ENCODE measurements around the gene LRRC4B.
A peak's percentile ranks its signal among the peaks of the same experiment; 100 is the strongest.
"Not testable (repeated sequence)": the region's sequence is repeated elsewhere in the genome, so short reads cannot be mapped to it uniquely, and the experiment has no call there.

LRRC4B gene

DNA sequence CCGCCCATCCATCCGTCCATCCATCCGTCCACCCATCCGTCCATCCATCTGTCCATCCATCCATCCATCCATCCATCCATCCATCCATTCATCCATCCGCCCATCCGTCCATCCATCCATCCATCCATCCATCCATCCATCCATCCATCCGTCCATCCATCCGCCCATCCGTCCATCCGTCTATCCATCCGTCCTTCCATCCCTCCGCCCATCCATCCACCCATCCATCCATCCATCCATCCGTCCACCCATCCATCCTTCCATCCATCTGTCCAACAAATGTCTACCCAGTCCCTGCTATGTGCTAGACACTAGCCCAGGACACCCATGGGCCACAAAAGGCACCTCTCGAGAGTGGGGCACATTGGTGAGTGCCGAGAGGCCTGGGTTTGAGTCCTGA is 15.7 kb downstream of the LRRC4B start:
- no peak for DNase-seq (ENCODE audit: low read depth)

DNA sequence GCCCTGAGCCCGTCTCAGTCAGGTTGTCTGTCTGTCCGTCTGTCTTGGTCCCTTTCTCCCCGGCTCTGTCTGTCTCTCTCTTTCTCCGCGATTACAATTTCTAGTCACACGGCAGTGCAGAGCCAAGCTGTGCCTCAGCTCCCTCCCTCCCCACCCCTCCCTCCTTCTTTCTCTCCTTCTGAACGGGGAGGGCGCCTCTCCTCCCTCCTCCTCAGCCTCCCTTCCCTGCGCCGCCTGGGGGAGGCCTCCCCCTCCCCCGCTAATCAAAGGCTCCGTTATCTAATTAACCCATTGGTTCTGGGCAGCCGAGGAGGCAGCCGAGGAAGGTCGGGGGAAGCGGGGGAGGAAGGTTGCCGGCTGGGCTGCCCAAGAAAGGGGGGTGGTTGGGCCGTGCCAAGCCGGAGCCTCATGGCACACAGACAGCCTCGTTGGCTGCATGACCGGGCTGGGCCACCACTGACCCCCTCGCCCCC is 16.5 kb downstream of the LRRC4B start:
- DNase-seq (ENCODE audit: low read depth), result no peak

DNA sequence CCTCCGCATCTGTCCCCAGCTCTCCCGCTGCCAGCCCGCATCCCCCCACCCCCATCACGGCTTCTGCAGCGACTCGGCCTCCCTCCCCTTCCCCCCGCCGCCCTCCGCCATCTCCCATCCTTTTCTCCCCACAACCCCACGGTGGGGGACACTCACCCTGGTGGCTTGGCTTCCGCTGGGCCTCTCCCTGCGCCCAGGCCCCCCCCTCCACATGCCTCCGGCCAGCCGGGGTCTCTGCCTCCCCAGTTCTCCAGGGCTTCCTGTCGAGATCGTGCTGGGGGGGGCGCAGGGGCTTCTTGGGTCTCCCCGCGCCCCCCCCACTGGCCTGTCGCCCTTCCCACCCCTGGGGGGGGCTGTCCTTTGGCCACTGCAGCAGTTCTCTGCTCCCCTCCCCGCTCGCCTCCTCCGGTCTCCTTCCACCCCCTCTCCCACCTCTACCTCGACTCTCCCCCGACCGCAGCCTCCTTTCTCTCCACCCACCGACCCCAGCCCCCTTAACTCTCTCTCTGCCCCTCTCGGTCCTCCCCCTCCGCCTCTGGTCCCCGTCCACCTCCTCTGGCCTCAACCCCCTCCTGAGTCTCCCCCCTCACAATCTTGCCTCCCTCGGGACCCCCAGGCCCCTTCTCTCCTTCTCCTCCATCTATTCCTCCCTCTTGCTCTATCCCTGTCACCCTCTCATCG is 17.1 kb downstream of the LRRC4B start:
- DNase-seq (ENCODE audit: low read depth), result no peak

DNA sequence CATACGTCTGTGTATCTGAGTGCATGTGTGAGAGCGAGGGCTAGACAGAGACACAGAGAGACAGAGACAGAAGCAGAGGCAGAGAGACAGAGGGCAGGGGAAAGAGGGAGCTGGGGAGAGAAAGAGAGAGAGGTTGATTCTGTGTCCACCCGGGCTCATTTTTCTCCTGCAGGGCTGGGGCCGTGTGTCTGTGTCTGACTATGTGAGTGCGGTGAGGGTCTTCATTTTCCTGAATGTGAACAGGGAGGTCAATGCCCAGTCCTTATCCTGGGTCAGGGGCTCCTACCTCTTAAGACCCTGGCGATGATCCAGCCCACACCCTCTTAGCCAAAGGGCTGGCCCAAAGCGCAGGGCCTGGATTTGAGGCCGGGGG is 17.7 kb downstream of the LRRC4B start:
- no peak for DNase-seq (ENCODE audit: low read depth)

DNA sequence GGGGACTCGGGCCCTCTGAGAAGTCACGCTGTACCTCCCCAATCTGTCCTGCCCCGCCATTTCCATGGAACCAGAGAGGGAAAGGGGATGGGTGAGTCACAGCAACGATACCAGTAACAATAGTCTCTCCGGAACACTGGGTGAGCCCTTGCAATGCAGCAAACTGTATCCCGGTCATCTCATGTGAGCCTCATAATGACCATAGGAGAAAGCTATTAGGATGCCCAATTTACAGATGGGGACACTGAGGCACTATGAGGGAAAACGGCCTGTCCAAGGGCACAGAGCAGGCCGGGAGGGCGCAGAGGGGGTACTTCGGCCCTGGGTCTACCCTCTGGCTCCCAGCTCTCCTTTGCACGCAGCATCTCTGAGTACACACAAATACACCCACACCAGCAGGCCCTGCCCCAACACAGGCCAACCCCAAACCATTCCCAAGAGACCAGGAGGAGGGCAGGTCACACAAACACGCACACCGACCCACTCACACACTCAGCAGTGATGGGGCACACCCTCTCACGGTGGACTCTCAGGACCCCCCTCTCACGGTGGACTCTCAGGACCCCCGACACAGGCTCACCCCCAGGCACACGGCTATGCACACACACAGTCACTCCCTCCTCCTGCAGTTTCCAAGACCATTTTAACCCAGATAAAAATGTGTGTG is 18.2 kb downstream of the LRRC4B start:
- no peak for DNase-seq (ENCODE audit: low read depth)

DNA sequence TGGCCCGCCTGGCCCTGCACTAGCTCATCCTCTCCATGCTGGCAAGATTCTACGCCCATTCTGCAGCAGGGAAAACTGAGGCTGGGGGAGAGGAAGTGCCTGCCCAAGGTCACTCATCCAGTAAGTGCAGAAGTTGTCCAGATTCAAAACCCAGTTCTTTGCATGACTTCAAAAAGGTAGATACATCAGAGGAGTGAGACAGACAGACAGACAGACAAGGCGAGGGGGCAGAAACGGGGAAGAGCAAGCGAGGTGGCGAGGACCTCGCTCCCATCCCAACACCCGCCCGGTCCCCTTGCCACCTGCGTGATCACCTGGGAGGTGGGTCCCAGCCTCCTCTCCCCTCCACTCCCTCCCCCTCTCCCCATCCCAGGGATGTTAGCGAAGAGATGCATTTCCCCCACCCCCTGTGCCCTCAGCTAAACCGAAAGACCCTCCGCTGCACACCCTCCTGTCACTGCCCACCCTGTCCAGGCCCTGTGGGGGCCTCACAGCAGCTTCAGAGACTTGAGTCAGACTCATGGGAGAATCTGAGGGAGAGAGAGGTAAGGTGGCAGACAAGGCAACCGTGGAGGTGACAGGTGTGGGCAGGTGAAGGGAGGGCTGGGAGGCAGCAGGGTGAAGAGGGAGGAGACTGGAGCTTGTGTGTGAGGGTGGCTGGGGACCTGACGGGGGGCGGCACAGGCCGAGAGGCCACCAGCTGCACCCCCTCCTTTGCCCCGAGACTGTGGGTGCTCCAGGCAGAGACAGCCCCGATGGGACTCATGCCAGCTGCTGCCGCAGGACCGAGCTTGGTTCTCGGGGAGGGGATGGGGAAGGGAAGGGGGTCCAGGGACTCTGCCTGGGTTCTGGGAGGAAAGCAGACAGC is 18.9 kb downstream of the LRRC4B start:
- DNase-seq (ENCODE audit: low read depth), result no peak

DNA sequence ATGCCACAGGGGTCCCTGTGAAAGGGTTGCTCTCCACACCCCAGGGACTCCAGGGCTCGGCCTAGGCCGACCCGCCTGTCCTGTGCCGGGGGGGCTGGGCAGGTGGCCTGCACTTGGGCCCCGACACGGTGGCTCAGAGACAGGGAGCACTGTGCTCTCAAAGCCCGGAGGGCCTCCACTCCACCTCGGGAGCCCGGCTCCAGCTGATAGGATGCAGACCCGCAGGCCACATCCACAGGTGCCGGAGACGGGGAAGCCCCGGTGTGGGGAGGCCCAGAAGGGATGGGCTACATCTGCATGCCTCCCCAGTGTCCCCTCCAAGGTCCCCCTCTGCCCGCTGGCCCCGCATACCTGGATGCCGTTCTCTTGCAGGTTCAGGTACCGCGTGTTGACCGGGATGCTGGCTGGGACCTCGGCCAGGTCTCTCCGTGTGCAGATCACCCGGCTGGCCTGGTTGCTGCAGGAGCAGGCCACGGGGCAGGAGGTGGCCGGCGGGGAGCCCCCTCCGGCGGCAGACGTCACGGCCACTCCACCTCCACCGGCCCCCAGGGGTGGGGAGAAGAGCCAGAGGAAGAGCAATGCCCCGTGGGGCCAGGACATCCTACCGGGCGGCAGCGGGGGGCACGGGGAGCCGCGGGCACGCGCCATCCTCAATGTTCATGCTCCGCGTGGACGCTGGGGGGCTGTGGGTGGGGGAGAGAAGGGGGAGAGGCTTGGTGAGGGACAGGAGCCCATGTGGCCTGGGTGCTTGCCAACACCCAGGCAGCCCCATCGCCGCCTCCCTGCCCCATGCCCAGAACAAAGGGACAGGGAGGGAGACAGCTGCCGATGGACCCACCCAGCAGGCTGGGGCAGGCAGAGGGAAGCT is 19.8 kb downstream of the LRRC4B start:
- DNase-seq (ENCODE audit: low read depth), result no peak

DNA sequence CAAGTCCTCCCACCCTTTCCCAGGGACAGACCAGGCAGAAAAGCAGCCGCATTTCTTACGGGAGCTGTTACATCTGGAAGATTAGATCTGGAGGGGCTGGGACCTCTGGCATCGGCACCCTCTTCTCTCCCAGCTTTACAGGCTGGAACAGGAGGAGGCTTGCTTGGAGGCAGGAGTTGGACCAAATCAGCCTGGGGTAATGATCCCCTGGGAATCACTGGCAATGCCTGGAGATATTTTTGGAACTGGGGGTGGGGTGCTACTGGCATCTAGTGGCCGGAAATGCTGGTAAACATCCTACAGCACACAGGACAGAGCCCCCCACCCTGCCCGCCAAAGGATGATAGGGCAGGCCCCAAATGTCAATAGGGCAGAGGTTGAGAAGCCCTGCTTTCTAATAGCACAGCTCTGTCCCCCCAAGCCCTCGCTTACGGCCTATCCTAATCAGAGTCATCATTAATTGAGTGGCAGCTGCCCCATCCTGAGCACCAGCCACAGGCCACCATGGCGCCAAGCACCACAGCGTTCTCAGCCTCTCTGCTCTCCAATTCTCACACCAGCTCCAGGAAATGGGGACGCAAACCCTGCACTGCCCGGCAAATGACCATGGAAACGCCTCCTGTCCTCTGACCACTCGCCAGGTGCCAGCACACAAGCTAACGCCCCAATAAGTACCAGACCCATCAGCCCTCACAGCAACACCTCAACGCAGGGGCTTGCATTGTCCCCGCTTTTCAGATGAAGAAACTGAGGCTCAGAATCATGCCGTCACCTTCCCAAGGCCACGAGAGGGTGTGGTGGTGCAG is 20.6 kb downstream of the LRRC4B start:
- no peak for DNase-seq (ENCODE audit: low read depth)

DNA sequence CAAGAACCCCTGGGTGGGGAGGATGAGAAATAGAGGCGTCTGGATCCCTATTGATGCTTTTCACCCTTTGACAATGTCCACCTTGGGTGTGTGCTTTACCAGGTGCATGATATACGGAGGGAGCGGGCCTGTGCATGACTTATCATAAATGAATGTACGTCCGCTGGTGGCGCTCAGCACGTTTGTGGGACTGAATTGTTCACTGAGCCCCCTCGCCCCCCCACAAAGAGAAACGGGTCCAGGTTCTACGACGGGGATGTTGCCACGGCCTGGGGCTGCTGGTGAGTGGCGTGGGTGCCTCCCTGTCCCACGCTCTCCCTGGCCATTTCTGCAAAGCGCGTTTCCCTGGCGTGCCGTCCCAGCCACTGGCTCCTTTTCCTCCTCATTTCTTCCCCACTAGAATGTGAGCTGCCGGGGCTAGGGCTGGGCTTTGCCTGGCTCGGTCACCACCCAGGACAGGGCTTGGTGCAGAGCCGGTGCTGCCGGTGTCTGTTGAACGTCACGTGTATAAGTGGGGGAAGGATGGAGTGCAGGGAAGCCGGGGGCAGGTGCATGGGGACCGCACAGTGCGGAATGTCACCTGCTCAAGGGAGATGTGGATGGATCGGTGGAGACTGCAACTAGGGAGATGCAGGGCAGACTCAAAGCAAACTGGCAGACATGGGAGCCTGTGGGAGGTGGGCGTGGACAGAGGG is 21.6 kb downstream of the LRRC4B start:
- DNase-seq (ENCODE audit: low read depth), result no peak

DNA sequence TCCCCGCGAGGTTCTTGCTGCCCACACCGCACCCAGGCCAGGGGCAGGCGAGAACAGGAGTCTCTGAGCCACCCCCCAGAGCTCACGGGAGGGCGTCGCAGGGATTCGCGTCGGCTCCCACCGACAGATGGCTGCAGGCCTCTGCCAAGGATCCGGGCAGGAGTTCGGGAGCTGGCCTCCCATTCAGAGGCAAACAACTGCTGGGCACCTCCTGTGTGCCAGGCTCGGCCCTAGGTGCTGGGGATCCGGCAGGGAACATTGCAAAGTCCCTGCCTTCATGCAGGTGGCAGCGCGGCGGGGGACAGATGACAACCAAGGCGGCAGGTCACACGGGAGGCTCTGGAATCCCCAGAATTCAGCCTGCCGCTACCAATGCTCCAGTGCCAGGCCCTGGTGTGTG is 25.3 kb downstream of the LRRC4B start:
- no peak for DNase-seq (ENCODE audit: low read depth)

DNA sequence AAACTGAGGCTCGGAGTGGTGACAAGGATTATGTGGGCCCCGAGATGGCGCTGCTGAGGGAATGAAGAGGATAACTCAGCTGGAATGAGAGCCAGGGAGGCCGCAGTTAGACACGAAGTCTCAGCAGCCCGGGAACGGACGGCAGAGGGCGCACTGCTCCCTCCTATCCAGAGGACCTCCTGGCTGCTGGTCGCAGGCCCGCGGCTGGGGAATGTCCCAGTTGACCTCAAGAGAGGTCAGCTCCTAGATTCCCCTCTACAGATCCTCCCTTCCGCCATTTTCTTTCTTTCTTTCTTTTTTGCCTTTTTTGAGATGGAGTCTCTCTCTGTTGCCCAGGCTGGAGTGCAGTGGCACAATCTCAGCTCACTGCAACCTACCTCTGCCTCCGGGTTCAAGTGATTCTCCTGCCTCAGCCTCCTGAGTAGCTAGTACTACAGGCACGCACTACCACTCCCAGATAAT is 30.4 kb downstream of the LRRC4B start:
- DNase-seq (ENCODE audit: low read depth), result peak; percentile 24

DNA sequence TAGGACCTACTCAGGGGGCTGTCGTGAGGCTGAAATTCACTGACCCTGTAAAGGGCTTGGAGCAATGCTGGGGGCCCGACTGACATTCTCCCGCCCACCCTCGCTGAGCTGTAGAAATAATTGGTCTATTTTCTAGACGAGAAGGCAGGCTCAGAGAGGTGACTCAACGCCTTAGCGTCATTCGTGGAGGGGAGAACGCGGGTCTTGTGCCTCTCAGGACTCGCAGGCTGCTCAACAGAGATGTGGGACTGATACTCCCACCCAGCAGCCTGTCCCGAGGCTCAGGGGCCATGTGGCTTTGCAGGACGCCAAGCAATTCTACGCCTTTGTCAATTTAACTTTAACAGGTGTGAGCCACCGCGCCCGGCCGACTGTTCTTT is 30.9 kb downstream of the LRRC4B start:
- no peak for DNase-seq (ENCODE audit: low read depth)

DNA sequence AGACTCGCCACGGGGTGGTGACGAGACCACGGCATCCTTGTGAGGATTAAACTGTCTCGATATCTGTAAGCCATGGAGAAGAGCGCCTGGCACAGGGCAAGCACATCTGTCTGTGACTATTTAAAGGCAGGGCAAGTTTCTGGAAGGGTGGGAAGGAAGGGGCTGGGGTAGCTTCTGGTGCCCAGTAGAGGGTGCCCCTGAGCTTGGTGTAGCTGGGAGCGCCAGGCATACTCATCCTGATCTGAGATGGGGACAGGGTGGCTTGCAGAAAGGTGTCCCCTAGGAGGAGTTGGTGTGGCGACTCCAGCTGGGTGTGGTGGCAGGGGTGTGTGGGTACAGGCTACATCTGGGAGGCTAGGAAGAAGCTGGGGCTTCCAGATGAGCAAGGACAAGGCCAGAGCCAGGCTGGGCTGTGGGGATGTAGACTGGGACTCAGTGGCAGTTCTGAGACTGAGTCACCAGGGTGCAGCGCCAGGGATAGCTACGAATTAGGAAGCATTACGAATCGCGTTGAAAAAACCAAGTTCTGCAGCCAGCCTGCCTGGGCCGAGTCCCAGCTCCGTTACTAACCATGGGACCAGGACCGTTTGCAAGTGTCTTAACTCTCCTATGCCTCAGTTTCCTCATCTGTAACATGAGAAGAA is 31.5 kb downstream of the LRRC4B start:
- DNase-seq (ENCODE audit: low read depth), result no peak

DNA sequence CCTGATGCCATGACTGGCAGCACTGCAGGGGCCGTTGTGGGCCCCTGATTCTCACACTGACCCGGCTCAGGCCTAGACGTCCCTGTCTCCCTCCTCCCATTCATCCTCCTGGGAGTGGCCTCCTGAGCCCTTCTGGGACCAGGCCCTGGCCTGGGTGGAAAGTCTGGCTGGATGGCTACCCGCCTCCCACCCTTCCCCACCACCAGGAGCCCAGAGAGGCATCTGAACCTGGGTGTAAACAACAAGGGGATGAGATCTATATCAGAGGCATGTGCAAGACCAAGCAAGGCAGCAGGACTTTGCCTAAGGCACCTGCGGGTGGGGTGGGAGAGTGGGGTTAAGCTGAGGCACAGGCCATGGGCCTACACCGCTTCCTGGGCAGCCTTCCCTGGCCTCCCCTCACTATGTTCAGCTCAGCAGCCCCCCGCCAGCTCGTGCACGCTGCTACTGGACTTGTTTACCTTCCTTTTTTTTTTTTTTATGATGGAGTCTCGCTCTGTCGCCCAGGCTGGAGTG is 32.5 kb downstream of the LRRC4B start:
- DNase-seq (ENCODE audit: low read depth), result no peak

DNA sequence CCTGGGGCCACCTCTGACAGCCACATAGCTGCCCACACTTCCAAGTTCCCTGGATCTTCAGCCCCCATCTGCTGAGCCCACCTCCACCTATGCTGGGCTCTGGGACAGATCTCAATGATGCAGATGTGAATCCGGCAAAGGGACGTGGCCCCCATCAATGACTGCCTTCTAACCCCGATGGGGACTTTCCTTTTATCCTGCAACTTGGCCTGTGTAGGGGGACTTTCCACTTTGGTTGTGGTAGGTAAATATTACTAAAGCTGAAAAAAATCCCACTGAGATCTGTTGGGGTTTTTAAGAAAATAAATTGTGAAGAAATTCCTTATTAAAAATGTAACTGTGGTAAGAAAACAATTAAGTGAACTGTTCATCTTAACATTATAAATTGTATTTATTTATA is 33.8 kb downstream of the LRRC4B start:
- no peak for DNase-seq (ENCODE audit: low read depth)

DNA sequence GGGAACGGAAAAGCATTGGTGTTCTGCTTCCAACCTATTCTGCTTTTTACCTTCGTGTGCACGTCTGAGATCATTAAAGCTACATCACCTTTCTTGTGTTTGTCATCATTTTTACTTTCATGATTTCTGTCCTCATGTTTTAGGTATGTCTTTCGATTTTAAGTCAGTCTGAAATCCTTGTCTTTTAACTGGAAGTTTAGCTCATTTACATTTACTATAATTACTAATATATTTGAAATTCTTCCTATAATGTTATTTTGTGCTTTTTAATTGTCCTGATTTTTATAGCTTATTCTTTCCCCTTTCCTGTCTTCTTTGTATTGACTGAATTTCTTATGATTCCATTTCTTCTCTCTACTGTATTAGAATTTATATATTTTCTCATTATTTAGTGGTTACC is 35.3 kb downstream of the LRRC4B start:
- no peak for DNase-seq (ENCODE audit: low read depth)

DNA sequence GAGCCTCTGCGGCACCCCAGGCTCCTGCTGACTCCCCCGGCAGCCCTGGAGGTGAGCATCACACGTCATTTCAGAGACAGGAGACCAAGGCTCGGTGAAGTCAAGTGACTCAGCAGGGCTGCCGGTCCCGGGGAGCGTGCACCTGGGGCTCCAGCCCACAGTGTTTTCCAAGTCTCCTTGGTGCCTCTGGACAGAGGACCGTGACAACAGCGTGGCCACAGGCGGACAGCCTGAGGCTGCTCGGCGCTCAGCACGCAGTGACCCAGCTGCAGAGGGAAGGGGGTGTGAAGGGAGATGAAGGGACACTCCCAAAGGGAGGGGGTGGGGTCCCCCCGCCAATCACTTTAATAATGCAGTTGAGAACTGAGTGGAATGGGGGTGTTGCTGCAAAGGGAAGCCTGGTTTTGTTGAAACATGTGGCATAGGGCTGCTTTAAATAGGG is 37.0 kb downstream of the LRRC4B start:
- no peak for DNase-seq (ENCODE audit: low read depth)

DNA sequence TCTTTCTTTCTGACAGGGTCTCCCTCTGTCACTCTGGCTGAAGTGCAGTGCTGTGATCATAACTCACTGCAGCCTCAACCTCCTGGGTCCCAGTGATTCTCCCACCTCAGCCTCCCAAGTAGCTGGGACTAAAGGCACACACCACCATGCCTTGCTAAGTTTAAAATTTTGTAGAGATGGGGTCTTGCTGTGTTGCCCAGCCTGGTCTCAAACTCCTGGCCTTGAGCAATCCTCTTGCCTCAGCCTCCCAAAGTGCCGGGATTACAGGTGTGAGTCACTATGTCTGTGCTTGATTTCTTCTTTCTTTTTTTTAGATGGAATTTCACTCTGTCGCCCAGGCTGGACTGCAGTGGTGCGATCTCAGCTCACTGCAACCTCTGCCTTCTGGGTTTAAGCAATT is 40.2 kb downstream of the LRRC4B start:
- DNase-seq (ENCODE audit: low read depth), result not testable (repeated sequence)

DNA sequence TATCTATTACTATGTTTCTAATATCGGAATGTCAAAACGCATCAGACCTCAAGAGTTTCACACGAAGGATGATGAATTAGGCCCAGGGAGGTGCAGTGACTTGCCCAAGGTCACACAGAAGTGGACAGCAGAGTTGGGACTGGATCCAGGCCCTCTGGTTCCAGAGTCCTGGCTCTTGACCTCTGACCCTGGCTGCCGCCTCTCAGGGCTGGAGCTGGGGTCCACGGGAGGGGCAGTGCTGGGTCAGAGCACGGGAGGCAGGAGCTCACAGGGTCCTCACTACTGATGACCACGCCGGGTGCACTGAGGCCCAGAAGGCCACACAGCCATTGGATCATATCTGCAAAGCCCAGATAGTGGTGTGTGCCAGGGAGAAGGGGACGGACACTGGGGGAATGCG is 45.4 kb downstream of the LRRC4B start:
- no peak for DNase-seq (ENCODE audit: low read depth)

All from non-pigmented ciliary epithelial cell (primary cell).